ENCODE results near the gene FGD2. TPM values are rescaled to one million over a fixed set of nuclear protein-coding genes. Genes with fewer than 3 reads are reported as not detected.
A peak's percentile ranks its signal among the peaks of the same experiment; 100 is the strongest.
"Not testable (repeated sequence)": the region's sequence is repeated elsewhere in the genome, so short reads cannot be mapped to it uniquely, and the experiment has no call there.

The FGD2 gene
- total RNA-seq, 1 experiment from 2014 or later = not detected

DNA sequence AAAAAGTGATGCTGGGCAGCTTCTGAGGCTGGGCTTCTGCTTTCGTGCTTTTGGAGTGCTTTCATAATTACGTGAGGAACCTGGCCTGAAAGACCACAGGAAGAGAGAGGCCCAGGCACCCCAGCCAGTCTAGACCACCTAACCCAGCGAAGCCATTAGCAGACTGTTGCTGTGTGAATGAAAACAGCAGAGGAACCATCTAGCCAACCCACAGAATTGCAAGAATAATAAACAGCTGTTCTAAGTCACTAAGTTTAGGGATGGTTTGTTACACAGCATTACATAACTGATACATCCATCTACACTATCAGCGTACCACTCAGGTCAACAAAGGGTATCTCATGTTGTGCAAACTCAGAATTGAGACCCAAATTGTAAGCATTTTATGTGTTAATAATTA lies 34.5 kb downstream of the FGD2 start:
- DNase-seq (ENCODE audit: low read depth) = no peak

DNA sequence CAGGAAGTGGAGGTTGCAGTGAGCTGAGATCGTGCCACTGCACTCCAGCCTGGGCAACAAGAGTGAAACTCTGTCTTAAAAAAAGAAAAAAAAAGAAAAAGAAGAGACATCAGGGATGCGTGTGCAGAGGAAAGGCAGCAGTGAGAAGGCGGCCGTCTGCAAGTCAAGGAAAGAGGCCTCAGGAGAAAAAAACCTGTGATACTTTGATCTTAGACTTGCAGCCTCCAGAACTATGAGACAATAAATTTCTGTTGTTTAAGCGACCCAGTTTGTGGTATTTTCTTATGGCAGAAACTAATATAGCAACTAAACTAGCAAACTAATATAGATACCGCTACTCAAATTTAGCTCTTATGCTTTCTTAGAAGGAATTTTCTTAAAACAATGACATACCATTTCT lies 36.1 kb downstream of the FGD2 start:
- DNase-seq (ENCODE audit: low read depth) = no peak

DNA sequence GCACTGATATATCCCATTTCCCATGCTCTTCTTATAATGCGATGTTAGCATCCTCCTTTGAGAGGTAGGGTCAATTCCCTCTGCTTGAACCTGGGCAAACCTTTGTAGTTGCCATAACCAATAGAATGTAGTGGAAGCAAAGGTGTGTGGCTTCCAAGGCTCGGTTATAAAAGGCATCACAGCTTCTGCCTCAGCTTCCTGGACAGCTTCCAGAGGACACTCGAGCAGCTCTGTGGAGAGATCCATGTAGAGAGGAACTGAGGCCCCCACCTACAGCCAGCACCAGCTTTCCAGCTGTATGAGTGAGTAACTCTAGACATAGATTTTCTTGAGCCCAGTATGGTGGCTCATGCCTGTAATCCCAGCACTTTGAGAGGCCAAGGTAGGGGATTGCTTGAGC lies 36.7 kb downstream of the FGD2 start:
- DNase-seq (ENCODE audit: low read depth) = no peak

DNA sequence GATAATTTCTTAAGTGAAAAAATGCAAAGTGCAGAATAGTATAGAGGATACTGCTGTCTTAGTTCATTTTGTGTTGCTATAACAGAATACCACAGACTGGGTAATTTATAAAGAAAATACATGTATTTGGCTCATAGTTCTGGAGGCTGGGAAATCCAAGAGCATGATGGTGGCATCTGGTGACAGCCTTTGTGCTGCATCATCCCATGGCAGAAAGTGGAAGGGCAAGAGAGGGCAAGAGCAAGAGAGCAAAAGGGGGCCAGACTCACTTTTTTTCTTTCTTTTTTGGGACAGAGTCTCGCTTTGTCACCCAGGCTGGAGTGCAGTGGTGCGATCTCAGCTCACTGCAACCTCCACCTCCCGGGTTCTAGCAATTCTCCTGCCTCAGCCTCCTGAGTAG lies 37.6 kb downstream of the FGD2 start:
- not testable (repeated sequence) for DNase-seq (ENCODE audit: low read depth)

DNA sequence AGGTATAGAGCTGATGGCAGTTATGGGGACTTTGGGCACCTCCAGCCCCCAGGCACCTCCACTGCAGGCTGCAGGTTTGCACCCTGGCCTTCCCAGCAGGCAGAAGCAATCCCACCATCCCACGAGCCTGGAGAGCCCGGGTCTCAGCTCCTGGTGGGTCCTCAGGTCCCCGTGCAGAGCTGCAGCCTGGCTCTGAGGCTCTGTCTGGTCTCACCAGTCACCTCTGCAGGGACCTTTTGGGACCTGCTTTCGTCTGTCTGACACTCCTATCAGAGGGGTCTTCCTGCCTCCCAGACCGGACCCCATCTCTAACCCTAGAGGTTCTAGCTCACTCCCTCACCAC lies 41.9 kb downstream of the FGD2 start:
- no peak for DNase-seq (ENCODE audit: low read depth)

DNA sequence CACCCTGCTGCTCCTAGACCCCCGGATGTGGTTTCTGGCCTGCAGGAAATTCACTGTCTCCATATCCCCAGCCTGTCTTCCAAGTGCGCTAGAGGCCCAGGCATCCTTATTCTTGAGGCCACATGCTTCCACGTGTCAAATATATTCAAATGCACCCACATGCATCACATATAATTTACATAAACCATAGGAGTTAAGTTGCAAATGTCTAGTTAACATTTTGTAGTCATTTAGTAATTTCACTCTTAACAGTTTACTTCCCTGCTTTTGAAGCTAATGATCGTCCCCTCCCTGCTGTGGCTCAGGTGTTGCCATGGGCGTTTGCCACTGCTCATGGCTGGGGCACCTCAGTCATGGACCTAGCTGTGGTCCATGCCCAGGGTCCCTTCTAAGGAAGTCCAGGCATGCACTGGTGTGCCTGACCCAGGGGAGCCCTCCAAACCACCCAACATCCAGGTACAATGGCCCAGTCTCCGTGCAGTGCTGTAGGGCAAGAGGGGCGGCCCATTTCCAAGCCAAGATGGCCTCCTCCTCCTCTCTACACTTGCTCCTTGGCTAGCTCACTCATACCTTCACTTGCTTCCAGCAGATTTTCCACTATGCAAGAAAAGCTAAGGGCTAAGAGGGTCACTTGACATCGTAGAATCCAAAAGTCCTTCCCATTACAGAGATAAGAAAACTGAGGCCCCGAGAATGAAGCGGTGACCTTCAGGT lies 42.4 kb downstream of the FGD2 start:
- no peak for DNase-seq (ENCODE audit: low read depth)

DNA sequence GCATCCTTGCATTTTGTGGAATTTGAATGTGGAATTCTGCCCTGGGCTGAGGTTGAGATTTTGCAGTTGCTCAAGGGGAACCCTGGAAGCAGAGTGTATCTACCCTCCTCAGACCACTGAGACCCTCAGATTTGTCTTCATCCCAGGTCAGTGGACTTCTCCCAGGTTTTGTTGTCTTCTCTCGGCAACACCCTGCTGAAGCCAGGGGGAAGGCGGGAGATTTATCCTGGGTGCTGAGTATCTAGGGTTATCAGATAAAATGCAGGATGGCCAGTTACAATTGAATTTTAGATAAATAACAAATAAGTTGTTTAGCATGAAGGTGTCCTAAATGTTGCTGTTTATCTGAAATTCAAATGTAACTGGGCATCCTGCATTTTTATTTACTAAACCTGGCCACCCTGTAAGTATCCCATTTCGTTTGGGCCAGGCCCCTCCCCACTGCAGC lies 43.0 kb downstream of the FGD2 start:
- no peak for DNase-seq (ENCODE audit: low read depth)

DNA sequence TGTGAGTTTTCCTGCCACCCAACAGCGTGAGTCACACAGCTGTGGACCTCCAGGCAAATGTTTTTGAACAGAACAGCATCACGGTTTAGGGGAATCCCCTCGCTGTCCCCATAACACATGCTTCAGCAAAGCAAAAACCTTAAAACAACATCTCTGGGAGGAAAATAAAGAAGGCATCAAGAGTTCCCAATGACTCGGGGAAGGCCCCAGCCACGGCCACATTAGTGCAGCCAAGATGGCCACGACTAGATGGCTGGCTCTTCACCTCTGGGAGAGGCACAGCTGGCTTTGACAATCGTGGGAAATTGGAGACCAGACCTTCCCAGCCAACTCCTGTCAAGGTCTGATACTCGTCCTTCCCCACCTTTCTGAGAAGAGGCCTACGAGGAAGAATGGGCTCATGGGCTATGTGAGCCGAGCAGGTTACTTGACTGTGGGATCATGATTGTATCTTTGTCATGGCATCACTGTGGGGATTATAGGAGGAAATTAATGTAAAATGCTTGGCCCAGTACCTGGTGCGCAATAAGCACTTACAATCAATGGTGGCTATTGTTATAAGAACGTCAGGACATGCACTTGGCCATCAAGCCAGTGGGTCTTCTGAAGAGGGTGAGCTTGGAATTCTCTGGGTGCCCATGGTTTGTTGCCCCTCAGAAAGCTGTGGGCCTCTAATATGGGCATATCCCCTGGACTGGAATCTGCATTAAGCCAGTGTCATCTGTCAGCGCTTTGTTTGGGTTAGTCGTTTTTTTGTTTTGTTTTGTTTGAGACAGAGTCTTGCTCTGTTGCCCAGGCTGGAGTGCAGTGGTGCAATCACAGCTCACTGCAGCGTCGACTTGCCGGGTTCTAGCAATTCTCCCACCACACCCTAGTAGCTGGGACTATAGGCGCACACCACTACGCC lies 43.6 kb downstream of the FGD2 start:
- DNase-seq (ENCODE audit: low read depth) = peak; percentile 92

DNA sequence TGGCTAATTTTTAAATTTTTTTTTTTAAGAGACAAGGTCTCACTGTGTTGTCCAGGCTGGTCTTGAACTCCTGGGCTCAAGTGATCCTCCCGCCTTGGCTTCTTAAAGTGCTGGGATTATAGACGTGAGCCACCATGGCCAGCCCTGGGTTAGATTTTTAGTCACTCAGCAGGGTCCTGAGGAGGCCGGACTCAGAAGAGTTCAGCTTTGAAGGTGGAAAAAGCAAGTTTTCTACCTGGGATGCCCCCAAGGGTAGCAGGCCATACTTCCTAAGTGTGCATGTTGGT lies 44.2 kb downstream of the FGD2 start:
- DNase-seq (ENCODE audit: low read depth) = no peak

DNA sequence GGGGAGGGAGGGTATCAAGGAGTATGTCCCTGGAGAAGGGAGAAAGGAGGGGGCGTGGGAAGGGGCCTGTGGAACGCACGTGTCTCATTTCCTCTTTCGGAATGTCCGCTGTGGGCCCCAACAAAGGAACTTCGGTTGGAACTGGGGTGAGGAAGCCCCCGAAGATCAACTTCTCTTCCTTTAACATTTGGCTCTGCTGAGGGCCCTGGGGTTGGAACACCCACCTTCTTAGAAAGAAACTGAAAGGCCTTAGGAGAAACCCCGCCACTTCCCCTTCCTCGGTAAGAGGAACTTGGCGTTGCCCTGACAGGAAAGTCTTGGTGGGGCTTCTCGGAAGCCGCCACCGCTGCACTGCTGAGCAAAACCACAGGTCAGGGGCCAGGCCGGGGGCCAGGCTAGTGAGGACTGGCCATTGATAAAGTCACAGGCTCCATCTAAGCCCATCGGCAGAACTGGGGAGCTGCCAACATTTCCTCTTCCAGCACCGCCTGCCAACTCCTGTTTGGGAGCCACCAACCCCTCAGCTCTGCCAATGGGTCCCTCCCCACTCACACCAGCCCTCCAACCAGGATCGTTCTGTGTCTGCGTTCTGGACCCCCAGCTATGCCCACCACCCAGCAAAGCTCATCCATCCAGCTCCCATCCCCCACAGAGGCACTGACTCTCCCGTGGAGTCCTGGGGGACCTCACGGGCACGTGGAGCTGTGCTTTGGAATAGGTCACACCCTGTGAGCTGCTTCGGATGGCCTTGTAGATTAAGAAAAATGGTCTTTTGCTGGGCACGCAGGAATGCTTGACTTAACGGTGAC lies 44.8 kb downstream of the FGD2 start:
- no peak for DNase-seq (ENCODE audit: low read depth)

DNA sequence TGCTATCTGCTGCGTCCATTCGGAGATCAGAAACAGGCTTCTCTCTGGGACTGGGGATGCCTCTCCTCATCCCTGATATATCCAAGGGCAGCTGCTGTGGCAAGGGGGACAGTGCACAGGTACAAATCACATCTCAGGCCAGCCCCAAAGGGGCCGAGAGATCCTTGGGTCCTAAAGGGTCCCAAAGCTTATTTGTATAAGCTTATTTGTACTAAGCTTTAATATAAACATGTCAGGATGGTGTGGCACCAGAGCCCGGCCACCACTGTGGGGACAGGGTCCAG lies 45.3 kb downstream of the FGD2 start:
- no peak for DNase-seq (ENCODE audit: low read depth)

DNA sequence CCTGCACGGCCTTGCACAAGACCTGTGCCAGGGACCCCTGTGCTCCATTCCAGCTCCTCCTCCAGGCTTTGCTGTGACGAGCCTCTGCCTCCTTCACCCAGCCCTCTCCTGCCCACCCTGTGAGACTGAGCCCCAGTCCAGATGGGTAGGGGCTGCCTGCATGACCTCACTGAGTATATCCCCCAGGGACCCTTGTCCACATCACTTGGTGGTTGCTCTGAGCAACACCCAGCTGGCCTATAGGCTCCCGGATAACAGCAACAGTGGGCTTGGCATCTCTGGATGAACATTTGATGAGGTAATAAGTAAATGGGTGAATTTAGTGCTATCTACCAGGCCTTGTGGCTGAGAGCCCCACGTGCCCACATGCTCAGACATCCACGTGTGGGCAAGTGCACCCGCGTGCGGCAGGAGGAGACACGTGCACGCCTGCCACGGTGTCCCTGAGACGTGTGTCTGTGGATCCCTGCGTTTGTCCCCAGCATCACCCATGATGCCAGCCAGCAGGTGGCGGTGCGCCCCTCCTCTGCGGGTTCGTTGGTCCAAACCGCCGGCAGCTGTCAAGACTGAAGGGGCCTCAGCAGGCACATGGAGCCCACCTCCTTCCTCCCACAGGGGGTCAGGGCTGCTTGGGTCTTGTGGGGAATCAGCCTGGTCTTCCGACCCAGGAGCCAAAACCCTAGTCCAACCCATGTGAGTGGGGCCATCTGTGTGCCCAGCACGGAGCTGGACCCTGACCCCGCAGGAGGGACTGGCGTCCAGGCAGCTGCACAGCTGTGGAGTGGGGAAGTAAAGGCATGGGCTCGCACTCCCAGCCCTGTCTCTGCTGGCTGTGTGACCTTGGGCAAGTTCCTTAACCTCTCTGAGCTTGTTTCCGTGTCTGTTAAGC lies 45.9 kb downstream of the FGD2 start:
- peak; percentile 75 for DNase-seq (ENCODE audit: low read depth)

DNA sequence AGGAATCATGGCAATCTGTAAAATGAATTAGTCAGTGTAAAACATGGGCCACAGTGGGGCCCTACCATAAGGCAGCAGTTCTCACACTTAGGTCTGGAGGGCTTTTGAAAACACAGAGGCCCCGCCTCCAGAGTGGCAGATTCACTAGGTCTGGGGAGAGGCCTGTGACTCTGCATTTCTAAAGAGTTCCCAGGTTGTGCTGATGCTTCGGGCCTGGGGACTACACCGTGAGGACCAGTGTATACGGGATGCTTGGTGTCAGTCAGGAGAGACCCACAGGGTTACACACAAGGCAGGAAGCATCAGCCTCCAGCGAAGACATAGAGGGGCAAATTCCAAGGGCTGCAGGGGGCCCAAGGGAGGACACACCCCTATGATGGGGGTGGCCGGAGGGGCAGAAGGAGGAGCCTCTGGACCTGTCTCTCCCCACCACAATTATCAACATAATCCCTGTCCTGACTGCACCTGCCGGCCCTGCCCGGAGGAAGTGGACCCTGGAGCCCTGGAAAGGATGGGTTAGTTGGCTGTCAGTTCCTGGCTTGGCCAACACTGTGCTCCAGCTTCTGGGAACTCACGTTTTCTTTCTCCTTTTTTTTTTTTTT lies 46.7 kb downstream of the FGD2 start:
- DNase-seq (ENCODE audit: low read depth) = no peak

DNA sequence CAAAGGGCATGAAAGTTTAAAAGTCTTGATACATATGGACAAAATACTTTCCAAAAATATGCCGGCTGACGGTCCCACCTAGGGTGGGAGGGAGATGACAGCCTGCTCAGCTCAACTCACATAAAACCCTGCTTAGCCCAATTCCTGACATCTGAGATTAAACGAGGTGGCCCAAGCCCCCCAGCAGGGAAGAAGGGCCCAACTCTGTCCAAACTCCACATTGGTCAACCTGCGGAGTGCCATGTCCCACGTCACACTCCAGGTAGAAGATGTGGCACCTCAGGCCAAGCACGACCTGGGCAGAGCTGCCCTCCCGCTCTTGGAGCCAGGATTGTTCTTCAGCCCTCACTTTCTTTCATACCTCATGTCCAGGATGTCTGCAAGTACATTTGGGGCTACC lies 48.2 kb downstream of the FGD2 start:
- DNase-seq (ENCODE audit: low read depth) = no peak

DNA sequence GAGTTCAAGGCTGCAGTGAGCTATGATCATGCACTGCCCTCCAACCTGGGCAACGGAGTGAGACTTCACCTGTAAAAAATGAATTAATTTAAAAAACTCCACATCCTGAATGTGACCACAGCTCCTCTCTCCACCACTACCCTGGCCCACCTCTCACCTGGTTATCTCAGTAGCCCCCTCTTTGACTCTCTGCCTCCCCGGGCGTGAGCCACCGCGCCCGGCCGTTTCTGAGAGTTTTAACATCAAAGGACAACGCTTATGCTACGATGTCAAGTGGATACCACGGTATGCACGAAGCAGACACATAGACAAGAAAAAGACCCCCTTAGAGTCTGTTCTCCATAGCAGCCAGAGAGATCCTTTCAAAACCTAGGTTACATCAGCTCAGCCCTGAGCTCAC lies 48.7 kb downstream of the FGD2 start:
- no peak for DNase-seq (ENCODE audit: low read depth)

DNA sequence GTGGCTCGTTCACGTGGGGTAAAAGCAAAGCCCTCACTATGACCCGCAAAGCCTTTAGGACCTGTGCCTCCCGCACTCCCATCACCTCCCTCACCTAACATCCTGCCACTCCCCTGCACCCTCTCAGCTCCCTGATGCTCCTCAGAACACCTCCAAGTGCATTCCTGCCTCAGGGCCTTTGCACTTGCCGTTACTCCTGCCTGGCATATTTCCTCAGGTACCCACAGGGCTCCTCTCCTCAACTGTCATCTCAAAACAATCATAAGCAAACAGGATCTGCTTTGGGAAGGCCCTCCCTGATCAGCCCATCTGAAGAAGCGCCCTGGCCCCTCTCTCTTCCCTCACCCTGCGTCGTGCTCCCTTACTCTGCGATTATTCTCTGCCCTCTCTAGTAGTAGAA lies 49.1 kb downstream of the FGD2 start:
- DNase-seq (ENCODE audit: low read depth) = no peak

DNA sequence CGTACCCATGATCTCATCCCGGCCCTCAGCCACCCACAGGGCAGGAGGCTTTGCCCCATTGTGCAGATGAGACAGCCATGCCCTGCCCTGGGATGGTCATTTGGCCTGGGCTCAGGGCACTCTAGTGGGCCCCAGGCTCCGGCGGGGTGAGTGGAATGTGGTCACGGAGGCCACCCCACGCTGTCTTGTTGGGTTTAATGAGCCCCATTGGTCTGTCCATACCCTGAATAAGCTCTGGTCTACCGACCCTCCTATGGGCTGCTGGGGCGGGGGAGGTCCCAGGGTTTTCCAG lies 50.6 kb downstream of the FGD2 start:
- DNase-seq (ENCODE audit: low read depth) = no peak

DNA sequence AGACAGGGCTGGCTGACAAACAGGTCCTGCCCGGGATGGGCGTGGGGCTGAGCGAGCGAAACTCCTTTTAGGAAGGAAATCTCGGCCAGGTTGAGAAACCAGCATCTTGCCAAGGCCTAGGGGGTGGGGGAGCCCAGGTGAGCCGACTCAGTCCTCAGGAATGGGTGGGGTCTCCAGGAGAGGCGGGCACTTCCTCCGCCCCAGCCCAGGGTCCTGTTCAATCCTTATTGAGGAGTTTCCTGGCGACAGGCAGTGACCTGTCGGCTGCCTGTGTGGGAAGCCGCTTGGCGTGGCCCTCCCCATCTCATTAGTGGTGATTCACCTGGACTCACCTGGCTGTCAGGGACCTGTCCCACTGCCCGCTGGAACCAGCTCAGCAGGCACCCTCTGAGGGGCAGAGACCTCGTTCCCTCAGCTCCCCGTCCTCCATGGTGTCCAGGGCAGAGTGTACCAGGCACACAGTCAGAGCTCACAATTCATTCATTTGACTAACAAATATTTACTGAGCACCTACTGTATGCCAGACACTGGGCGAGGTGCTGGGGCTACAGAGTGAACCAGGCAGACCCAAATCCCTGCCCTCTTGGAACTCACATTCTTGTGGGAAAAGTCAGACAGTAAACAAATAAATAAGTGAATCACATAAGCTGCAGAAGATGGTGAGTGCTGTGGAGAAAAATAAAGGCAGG lies 51.1 kb downstream of the FGD2 start:
- DNase-seq (ENCODE audit: low read depth) = peak; percentile 67

DNA sequence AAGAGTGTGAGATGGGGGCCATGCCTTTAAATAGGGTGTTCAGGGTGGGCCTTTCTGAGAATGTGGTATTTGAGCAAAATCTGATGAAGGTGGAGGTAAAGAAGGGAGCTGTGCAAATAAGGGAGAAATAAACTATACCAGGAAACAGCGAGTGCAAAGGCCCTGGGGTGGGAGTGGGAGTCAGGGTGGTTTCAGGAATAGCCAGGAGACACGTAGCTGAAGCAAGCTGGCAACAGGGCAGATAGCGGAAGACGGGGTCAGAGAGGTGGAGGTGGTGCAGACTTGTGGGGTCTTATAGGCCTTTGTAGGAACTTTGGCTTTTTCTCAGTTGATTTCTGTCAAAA lies 51.6 kb downstream of the FGD2 start:
- no peak for DNase-seq (ENCODE audit: low read depth)

DNA sequence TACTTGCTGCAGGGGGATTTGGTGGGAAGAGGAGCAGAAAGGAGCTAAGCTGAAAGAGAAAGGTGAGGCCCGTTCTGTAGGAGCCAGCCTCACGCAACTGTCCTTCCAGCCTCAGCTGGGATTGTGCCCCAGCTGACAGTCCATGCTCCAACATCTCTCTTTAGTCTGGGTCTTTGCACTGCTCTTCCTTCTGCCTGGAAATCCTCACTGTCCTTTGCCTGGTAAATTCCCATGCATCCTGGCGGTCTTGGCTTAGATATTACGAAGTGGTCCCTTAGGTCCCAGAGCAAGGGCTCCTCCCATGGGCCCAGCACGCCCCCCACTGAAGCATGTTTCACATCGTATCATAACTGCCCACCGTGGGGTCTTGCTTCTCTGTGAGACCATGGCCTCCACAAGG lies 52.2 kb downstream of the FGD2 start:
- DNase-seq (ENCODE audit: low read depth) = no peak

DNA sequence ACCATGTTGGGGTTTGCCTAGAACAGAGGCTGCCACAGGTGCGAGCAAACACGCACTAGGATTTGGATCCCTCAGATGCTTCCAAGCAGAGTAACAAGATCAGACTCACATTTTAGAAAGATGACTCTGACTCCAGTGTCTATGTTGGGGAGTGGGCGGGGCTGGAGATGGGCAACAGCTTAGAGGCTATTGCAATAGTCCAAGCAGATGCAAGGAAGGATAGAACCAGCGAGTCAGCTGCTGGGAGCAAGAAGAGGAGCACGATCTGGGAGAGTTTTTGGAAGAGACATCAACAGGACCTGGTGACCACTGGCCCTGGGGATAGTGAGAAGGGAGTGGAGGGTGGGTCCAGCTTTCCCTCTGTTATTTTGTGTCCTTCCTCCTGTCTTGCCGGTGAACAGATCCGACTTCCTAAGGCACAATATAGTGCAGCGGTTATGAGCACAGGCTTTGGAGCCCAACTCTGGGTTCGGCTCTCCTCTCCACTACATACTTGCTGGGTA lies 52.7 kb downstream of the FGD2 start:
- peak; percentile 66 for DNase-seq (ENCODE audit: low read depth)
